GM18508 (cell line): ENCODE results near the gene ATXN1.
"Not testable (repeated sequence)": the region's sequence is repeated elsewhere in the genome, so short reads cannot be mapped to it uniquely, and the experiment has no call there.

Experiments
- ATAC-seq: cut with Tn5 transposase; IDR thresholded peaks from one replicate; pipeline ENCODE4 v1.9.1; 2021; ENCODE audit warnings: moderate number of reproducible peaks; ENCODE audit not compliant: insufficient read depth, unreplicated experiment

ATXN1 gene

GRCh38 chr6:16760516-16761470 lies at the start of gene ATXN1:
Gene ATXN1 (minus strand): TSS chr6:16761460.
- peak; percentile 7 for ATAC-seq

- ATAC-seq, result no peak
Measured at GRCh38 chr6:16810411-16810810, 49.2 kb upstream of the ATXN1 start.

GRCh38 chr6:16809753-16810358 lies 48.6 kb upstream of the ATXN1 start:
- no peak for ATAC-seq

GRCh38 chr6:16807956-16808355 lies 46.7 kb upstream of the ATXN1 start:
- no peak for ATAC-seq

GRCh38 chr6:16806363-16806762 lies 45.1 kb upstream of the ATXN1 start:
- no peak for ATAC-seq

- ATAC-seq, result no peak
Measured at GRCh38 chr6:16805243-16805950, 44.1 kb upstream of the ATXN1 start.

GRCh38 chr6:16804546-16805242 lies 43.4 kb upstream of the ATXN1 start:
- ATAC-seq, result no peak

GRCh38 chr6:16803294-16804200 lies 42.3 kb upstream of the ATXN1 start:
- no peak for ATAC-seq

GRCh38 chr6:16802071-16802470 lies 40.8 kb upstream of the ATXN1 start:
- no peak for ATAC-seq

GRCh38 chr6:16800942-16801341 lies 39.7 kb upstream of the ATXN1 start:
- no peak for ATAC-seq

GRCh38 chr6:16800341-16800740 lies 39.1 kb upstream of the ATXN1 start:
- no peak for ATAC-seq

GRCh38 chr6:16799279-16800193 lies 38.3 kb upstream of the ATXN1 start:
- no peak for ATAC-seq

GRCh38 chr6:16793828-16794412 lies 32.7 kb upstream of the ATXN1 start:
- ATAC-seq, result no peak

- no peak for ATAC-seq
Measured at GRCh38 chr6:16789329-16790038, 28.2 kb upstream of the ATXN1 start.

- ATAC-seq, result no peak
Measured at GRCh38 chr6:16787128-16787682, 25.9 kb upstream of the ATXN1 start.

GRCh38 chr6:16785496-16785895 lies 24.2 kb upstream of the ATXN1 start:
- no peak for ATAC-seq

GRCh38 chr6:16784957-16785356 lies 23.7 kb upstream of the ATXN1 start:
- not testable (repeated sequence) for ATAC-seq
